ENCODE measurements around the gene FOXM1.

DNA sequence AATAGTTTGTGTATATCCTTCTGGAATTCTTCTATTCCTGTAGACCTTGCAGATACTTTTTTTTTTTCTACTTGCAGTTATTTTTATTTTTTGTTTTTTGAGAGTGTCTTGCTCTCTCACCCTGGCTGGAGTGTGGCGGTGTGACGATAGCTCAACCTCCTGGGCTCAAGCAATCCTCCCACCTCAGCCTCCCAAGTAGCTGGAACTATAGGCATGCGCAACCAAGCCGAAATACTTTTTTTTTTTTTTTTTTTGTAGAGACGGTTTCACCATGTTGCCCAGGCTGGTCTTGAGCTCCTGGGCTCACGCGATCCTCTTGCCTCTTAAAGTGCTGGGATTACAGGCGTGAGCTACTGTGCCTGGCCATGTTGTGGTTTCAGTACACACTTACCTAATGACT lies 23.7 kb upstream of the FOXM1 start:
- TF ChIP-seq POLR2A (IDR thresholded peaks at IDR 0.05) (no peak), CTCF (IDR thresholded peaks at IDR 0.05) (no peak), EP300 (IDR thresholded peaks at IDR 0.05) (no peak)
